OCI-LY1 (cell line): Measurements from ENCODE around the gene ARHGAP21.

Experiments used
- H2AFZ ChIP-seq: fragments of 200-600 bp; sonication (generic), shearing (Covaris generic); 2 replicates; pipeline ENCODE4 v1.6.0; 2014; ENCODE audit warnings: antibody characterized with exemption, mild to moderate bottlenecking, low read length
- H3F3A ChIP-seq: fragments of 200-600 bp; sonication (generic), shearing (Covaris generic); 2 replicates; pipeline ENCODE4 v1.6.0; 2014; ENCODE audit warnings: mild to moderate bottlenecking, antibody characterized with exemption, low read length, moderate library complexity; ENCODE audit not compliant: insufficient read depth
- H3K27ac ChIP-seq: fragments of 200-600 bp; sonication (generic); 2 replicates; pipeline ENCODE4 v1.5.1; 2014; ENCODE audit warnings: low read length, mixed run types, mild to moderate bottlenecking, low read depth; ENCODE audit not compliant: poor library complexity, severe bottlenecking
- H3K27me3 ChIP-seq: fragments of 200-600 bp; sonication (generic); 2 replicates; pipeline ENCODE4 v1.6.0; 2014; ENCODE audit warnings: antibody characterized with exemption, mild to moderate bottlenecking, low read length, moderate library complexity; ENCODE audit not compliant: insufficient read depth
- H3K36me3 ChIP-seq: fragments of 200-600 bp; sonication (generic); 2 replicates; pipeline ENCODE4 v1.6.1; 2014; ENCODE audit warnings: mild to moderate bottlenecking, antibody characterized with exemption, low read length, moderate library complexity, mixed read lengths; ENCODE audit not compliant: insufficient read depth
- H3K4me1 ChIP-seq: fragments of 200-600 bp; sonication (generic); 2 replicates; pipeline ENCODE4 v1.5.1; 2014; ENCODE audit warnings: mild to moderate bottlenecking, low read length, moderate library complexity; ENCODE audit not compliant: insufficient read depth, severe bottlenecking
- H3K4me2 ChIP-seq: fragments of 200-600 bp; sonication (generic), shearing (Covaris generic); 2 replicates; pipeline ENCODE4 v1.6.1; 2014; ENCODE audit warnings: low read length
- H3K4me3 ChIP-seq: fragments of 200-600 bp; sonication (generic); 2 replicates; pipeline ENCODE4 v1.5.1; 2014; ENCODE audit warnings: low read length, low read depth, mild to moderate bottlenecking, mixed read lengths; ENCODE audit not compliant: poor library complexity, severe bottlenecking
- H3K79me2 ChIP-seq: fragments of 200-600 bp; shearing (Covaris generic); 2 replicates; pipeline ENCODE4 v1.6.1; 2016; ENCODE audit warnings: mixed run types, low read length, mixed read lengths; ENCODE audit not compliant: insufficient read depth
- H3K9ac ChIP-seq: fragments of 200-600 bp; sonication (generic), shearing (Covaris generic); 2 replicates; pipeline ENCODE4 v1.6.1; 2014; ENCODE audit warnings: mild to moderate bottlenecking, low read length, mixed read lengths
- H3K9me2 ChIP-seq: fragments of 200-600 bp; sonication (generic), shearing (Covaris generic); 2 replicates; pipeline ENCODE4 v1.6.1; 2014; ENCODE audit warnings: low read depth, mild to moderate bottlenecking, low read length, mixed read lengths
- H3K9me3 ChIP-seq: fragments of 200-600 bp; shearing (Covaris generic); 2 replicates; pipeline ENCODE4 v1.6.1; 2014; ENCODE audit warnings: low read length, mixed read lengths
- H4K20me1 ChIP-seq: fragments of 200-600 bp; sonication (generic), shearing (Covaris generic); 2 replicates; pipeline ENCODE4 v1.6.0; 2016; ENCODE audit warnings: mild to moderate bottlenecking, low read length; ENCODE audit not compliant: insufficient read depth
- CTCF ChIP-seq: fragments of 200-600 bp; sonication (generic), shearing (Covaris generic); IDR thresholded peaks from 2 replicates; pipeline ENCODE4 v1.5.1; 2017; ENCODE audit warnings: mild to moderate bottlenecking, antibody characterized with exemption, low read length, moderate library complexity, mixed read lengths
- EZH2 ChIP-seq: fragments of 200-600 bp; sonication (generic), shearing (Covaris generic); IDR thresholded peaks from 2 replicates; pipeline ENCODE4 v1.8.0; 2017; ENCODE audit warnings: borderline replicate concordance, mixed run types, mild to moderate bottlenecking, antibody characterized with exemption, low read length, moderate library complexity, mixed read lengths

The ARHGAP21 gene

GRCh38 chr10:24716295-24716694 lies 7.4 kb downstream of the ARHGAP21 start:
- Histone ChIP-seq H3K79me2 (no peaks in the 10 kb centered on the region), H3K36me3 (no peaks in the 10 kb centered on the region), H3K9me2 (no peaks in the 10 kb centered on the region), H3K4me1 (no peaks in the 10 kb centered on the region), H3K4me2 (no peak overlapping the region), H2AFZ (no peak overlapping the region), H4K20me1 (no peaks in the 10 kb centered on the region), H3K4me3 (no peak overlapping the region), H3K9me3 (no peaks in the 10 kb centered on the region), H3F3A (no peaks in the 10 kb centered on the region), H3K27me3 (no peaks in the 10 kb centered on the region), H3K27ac (no peak overlapping the region), H3K9ac (no peak overlapping the region)
- no peak for TF ChIP-seq EZH2
- no peak for TF ChIP-seq CTCF

GRCh38 chr10:24715246-24715769 lies 8.4 kb downstream of the ARHGAP21 start:
- Histone ChIP-seq H3K4me3 (no peak overlapping the region), H3K4me1 (no peaks in the 10 kb centered on the region), H3K9me3 (no peaks in the 10 kb centered on the region), H4K20me1 (no peaks in the 10 kb centered on the region), H3K27me3 (no peaks in the 10 kb centered on the region), H3F3A (no peaks in the 10 kb centered on the region), H2AFZ (no peak overlapping the region), H3K9me2 (no peaks in the 10 kb centered on the region), H3K36me3 (no peaks in the 10 kb centered on the region), H3K9ac (no peak overlapping the region), H3K4me2 (no peak overlapping the region), H3K27ac (no peak overlapping the region), H3K79me2 (no peaks in the 10 kb centered on the region)
- no peak for TF ChIP-seq EZH2
- TF ChIP-seq CTCF: no peak

GRCh38 chr10:24713086-24713485 lies 10.6 kb downstream of the ARHGAP21 start:
- no peak overlapping the region for H3K4me2 ChIP-seq
- no peak overlapping the region for H3K4me3 ChIP-seq
- H3F3A ChIP-seq: no peaks in the 10 kb centered on the region
- no peak overlapping the region for H3K27ac ChIP-seq
- H3K27me3 ChIP-seq: no peaks in the 10 kb centered on the region
- no peak overlapping the region for H2AFZ ChIP-seq
- no peaks in the 10 kb centered on the region for H3K79me2 ChIP-seq
- H3K9ac ChIP-seq: no peak overlapping the region
- H3K36me3 ChIP-seq: no peaks in the 10 kb centered on the region
- TF ChIP-seq CTCF: no peak
- TF ChIP-seq EZH2: no peak
- no peaks in the 10 kb centered on the region for H3K9me2 ChIP-seq
- H3K9me3 ChIP-seq: no peaks in the 10 kb centered on the region
- H4K20me1 ChIP-seq: no peaks in the 10 kb centered on the region
- H3K4me1 ChIP-seq: no peaks in the 10 kb centered on the region
